Caco-2 (cell line): ENCODE data around the gene WWP2. TPM values are rescaled to one million over a fixed set of nuclear protein-coding genes. Genes with fewer than 3 reads are reported as not detected.

Experiments used
- BruUV-seq: library from RNA; stranded (reverse); fragments of 400-500 nt; replicated peaks from 2 replicates; lab custom pipeline; 2021; lab: Mats Ljungman, UMichigan
- CTCF ChIA-PET: fragments of 300-600 bp; sonication (Branson Sonifier 250); formaldehyde crosslinking; loops from one replicate; lab custom pipeline; 2022; ENCODE audit warnings: antibody characterized with exemption; lab: Charles Lee
- POLR2A ChIA-PET: fragments of 300-600 bp; sonication (Branson Sonifier 250); formaldehyde crosslinking; loops from one replicate; lab custom pipeline; 2022; ENCODE audit warnings: antibody characterized with exemption; lab: Charles Lee
- DNase-seq, 2 experiments: peaks; one replicate each; pipeline versions ENCODE4 v3.0.0 to v3.0.0-alpha.2; 2020 to 2022
- H3K27me3 ChIP-seq: replicated peaks from 2 replicates; pipeline ENCODE4 v1.6.0; 2011; ENCODE audit warnings: low read length; ENCODE audit not compliant: control insufficient read depth, insufficient read depth
- H3K36me3 ChIP-seq: 2 replicates; pipeline ENCODE4 v1.5.1; 2011; ENCODE audit warnings: low read length; ENCODE audit not compliant: control insufficient read depth, insufficient read depth
- H3K4me1 ChIP-seq: fragments of 250-450 bp; sonication (Bioruptor Pico); 2 replicates; pipeline ENCODE4 v1.5.1; 2020; ENCODE audit warnings: mild to moderate bottlenecking
- H3K4me3 ChIP-seq: 2 replicates; pipeline ENCODE4 v1.5.1; 2011; ENCODE audit warnings: low read depth, mild to moderate bottlenecking, control low read depth, low read length
- H3K9me3 ChIP-seq: fragments of 250-450 bp; sonication (Bioruptor Pico); 2 replicates; pipeline ENCODE4 v1.5.1; 2020; ENCODE audit warnings: mild to moderate bottlenecking, moderate library complexity
- H3K27ac Mint-ChIP-seq: one replicate; pipeline ENCODE4 v1.8.0; 2022; ENCODE audit warnings: mixed read lengths; ENCODE audit not compliant: unreplicated experiment
- H3K27me3 Mint-ChIP-seq: one replicate; pipeline ENCODE4 v1.8.0; 2022; ENCODE audit warnings: mixed read lengths; ENCODE audit not compliant: insufficient read depth, unreplicated experiment
- H3K36me3 Mint-ChIP-seq: one replicate; pipeline ENCODE4 v1.8.0; 2022; ENCODE audit warnings: mild to moderate bottlenecking, mixed read lengths; ENCODE audit not compliant: insufficient read depth, unreplicated experiment
- H3K4me1 Mint-ChIP-seq: one replicate; pipeline ENCODE4 v1.8.0; 2022; ENCODE audit warnings: low read depth, mixed read lengths; ENCODE audit not compliant: unreplicated experiment
- H3K4me3 Mint-ChIP-seq: one replicate; pipeline ENCODE4 v1.8.0; 2022; ENCODE audit warnings: mild to moderate bottlenecking, moderate library complexity, mixed read lengths; ENCODE audit not compliant: unreplicated experiment
- H3K9me3 Mint-ChIP-seq: one replicate; pipeline ENCODE4 v1.8.0; 2022; ENCODE audit warnings: mixed read lengths; ENCODE audit not compliant: unreplicated experiment
- CTCF ChIP-seq, 2 experiments: fragments of 200-600 bp in 1 of 2; IDR thresholded peaks; 1 replicate in 1 of 2; 2 replicates in 1 of 2; pipeline versions ENCODE4 v1.5.1 to v1.8.0; 2011 to 2022; ENCODE audit warnings: antibody characterized with exemption in 1 of 2, control low read depth in 1 of 2, inconsistent platforms in 1 of 2, low read depth in 1 of 2, low read length in 1 of 2, mild to moderate bottlenecking in 1 of 2, moderate library complexity in 1 of 2; ENCODE audit not compliant: insufficient read depth in 1 of 2, severe bottlenecking in 1 of 2, unreplicated experiment in 1 of 2
- intact Hi-C: fragments of 100-400 bp; cut with micrococcal nuclease; formaldehyde crosslinking; loops from one replicate; pipeline ENCODE4 v1.10.0; 2022; ENCODE audit not compliant: unreplicated experiment
- total RNA-seq: library from RNA; stranded (reverse); gene quantifications from 2 replicates; pipeline ENCODE4 v1.2.3, GENCODE V29; 2022

Gene WWP2
- total RNA-seq, 1 experiment from 2014 or later: 39.7 TPM

DNA sequence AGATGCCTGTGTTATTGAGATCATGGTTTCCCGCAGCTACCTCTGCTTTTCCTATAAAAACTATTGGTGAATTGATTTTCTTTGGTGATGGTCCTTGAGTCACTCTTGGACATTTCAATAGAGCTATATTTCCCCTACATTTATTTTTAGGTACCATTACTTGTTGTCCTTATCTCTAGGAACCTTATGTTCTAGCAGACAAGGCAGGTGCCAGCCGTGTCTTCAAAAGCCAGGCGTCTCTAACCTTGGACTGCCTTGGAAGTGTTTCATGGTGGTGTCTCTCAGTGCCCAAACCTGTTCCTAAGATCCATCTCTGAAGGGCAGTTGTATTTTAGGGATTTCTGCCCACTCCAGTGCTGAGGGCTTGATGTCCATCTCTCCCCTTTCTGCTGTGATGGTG lies 111.7 kb downstream of the WWP2 start:
- no peak for DNase-seq
- Histone ChIP-seq H3K4me3 (no peak overlapping the region), H3K27me3 (no peaks in the 10 kb centered on the region), H3K9me3 (no peaks in the 10 kb centered on the region), H3K4me1 (no peaks in the 10 kb centered on the region), H3K36me3 (no peaks in the 10 kb centered on the region)
- H3K4me3 Mint-ChIP-seq: no peak overlapping the region
- H3K27ac Mint-ChIP-seq: no peak overlapping the region
- H3K36me3 Mint-ChIP-seq: no peaks in the 10 kb centered on the region
- CTCF ChIA-PET: interaction anchor here (0.7 kb wide), 1 partner anchor 65 kb away, joined by 3 read pairs; no protein-coding TSS in a partner anchor
- POLR2A ChIA-PET: no interaction called here
- intact Hi-C loops: loop anchor here (5.0 kb wide), 1 partner anchor 44 kb away; no protein-coding TSS in a partner anchor
- no TSS peak for BruUV-seq
- no peaks in the 10 kb centered on the region for H3K27me3 Mint-ChIP-seq
- TF ChIP-seq CTCF (IDR thresholded peaks at IDR 0.05; ENCODE audit: insufficient read depth in 1 of 2, low read depth in 1 of 2, low read length in 1 of 2, severe bottlenecking in 1 of 2, unreplicated experiment in 1 of 2): no peak
- H3K4me1 Mint-ChIP-seq: no peaks in the 10 kb centered on the region
- no peaks in the 10 kb centered on the region for H3K9me3 Mint-ChIP-seq

DNA sequence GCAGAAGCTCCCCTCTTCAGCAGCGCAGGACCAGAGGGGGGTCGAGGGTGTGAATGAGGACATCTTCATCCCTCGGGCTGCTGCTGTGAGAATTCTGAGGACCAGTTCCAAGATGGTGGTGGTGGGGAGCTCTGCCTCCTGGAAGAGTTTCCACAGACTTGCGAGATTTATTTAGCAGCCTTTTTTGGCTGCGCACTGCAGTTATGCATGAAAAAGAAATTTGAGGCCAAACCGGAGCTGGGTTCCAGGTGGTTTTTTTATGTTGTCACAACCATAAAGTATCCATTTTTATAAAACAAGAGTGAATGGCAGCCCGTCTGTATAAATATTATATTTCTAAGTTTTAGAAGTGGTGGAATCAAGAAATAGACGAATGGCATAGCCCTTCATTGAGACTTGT lies 112.1 kb downstream of the WWP2 start:
- DNase-seq: no peak
- Histone ChIP-seq H3K27me3 (no peaks in the 10 kb centered on the region), H3K36me3 (no peaks in the 10 kb centered on the region), H3K9me3 (no peaks in the 10 kb centered on the region), H3K4me3 (no peak overlapping the region), H3K4me1 (no peaks in the 10 kb centered on the region)
- Mint-ChIP-seq H3K4me3 (no peak overlapping the region), H3K36me3 (no peaks in the 10 kb centered on the region), H3K4me1 (no peaks in the 10 kb centered on the region), H3K27ac (no peak overlapping the region), H3K9me3 (no peaks in the 10 kb centered on the region), H3K27me3 (no peaks in the 10 kb centered on the region)
- no TSS peak for BruUV-seq
- CTCF ChIA-PET: no interaction called here
- POLR2A ChIA-PET: no interaction called here
- intact Hi-C loops: loop anchor here (5.0 kb wide), 1 partner anchor 43 kb away; no protein-coding TSS in a partner anchor
- TF ChIP-seq CTCF (IDR thresholded peaks at IDR 0.05; ENCODE audit: insufficient read depth in 1 of 2, low read depth in 1 of 2, low read length in 1 of 2, severe bottlenecking in 1 of 2, unreplicated experiment in 1 of 2): no peak

DNA sequence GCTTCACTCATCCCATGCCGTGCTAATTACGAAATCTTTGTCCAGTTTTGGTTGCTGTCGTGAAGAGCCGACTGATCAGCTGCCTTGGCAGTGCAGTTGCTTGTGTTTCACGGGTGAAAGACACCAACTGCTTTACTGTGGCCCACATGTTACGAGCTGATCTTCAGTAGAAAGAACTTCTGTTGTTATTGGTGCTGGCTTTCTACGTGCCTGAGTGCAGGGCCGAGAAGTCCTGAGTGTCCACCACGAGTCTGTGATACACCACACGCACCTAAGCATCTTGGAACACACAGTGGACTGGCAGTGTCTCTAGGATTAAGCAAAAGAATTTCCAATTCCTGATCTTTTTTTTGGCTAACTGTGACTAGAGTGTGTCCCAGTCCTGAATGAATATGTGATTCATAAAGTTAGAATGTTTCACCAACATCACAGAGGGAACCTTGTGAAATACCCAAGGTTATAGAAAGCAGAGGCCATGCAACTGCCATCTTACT lies 118.6 kb downstream of the WWP2 start:
- H3K36me3 ChIP-seq: no peaks in the 10 kb centered on the region
- H3K27me3 Mint-ChIP-seq: no peaks in the 10 kb centered on the region
- BruUV-seq: no TSS peak
- H3K4me3 ChIP-seq: no peak overlapping the region
- no peak overlapping the region for H3K27ac Mint-ChIP-seq
- H3K4me1 Mint-ChIP-seq: no peaks in the 10 kb centered on the region
- H3K4me3 Mint-ChIP-seq: no peak overlapping the region
- no peaks in the 10 kb centered on the region for H3K36me3 Mint-ChIP-seq
- ChIA-PET POLR2A (no interaction called here), CTCF (no interaction called here)
- H3K9me3 ChIP-seq: no peaks in the 10 kb centered on the region
- H3K9me3 Mint-ChIP-seq: no peaks in the 10 kb centered on the region
- no peaks in the 10 kb centered on the region for H3K27me3 ChIP-seq
- TF ChIP-seq CTCF (IDR thresholded peaks at IDR 0.05; ENCODE audit: insufficient read depth in 1 of 2, low read depth in 1 of 2, low read length in 1 of 2, severe bottlenecking in 1 of 2, unreplicated experiment in 1 of 2): no peak
- no peaks in the 10 kb centered on the region for H3K4me1 ChIP-seq
- no peak for DNase-seq
- intact Hi-C loops: no loop called here
